Right lobe of liver (tissue), 4 donors: ENCODE results near the gene CIDEB.

Experiments
- CTCF ChIP-seq, 4 donors: fragments of 200-600 bp in 3 of 4; fragments of 450-650 bp in 1 of 4; IDR thresholded peaks; one replicate each; pipeline versions ENCODE4 v1.5.1 to v1.8.0; 2016 to 2022; ENCODE audit warnings: antibody characterized with exemption in 4 of 4, mild to moderate bottlenecking in 2 of 4
- POLR2A ChIP-seq: fragments of 450-650 bp; IDR thresholded peaks from one replicate; pipeline ENCODE4 v1.6.1; 2017; ENCODE audit warnings: antibody characterized with exemption, mild to moderate bottlenecking
- donor health status: DM: no; HTN: no; CAD: no.
- donor health status: DM: no; HTN: no; CAD: no.
- donor health status: DM: no; HTN: yes; CAD: no.

- TF ChIP-seq CTCF (IDR thresholded peaks at IDR 0.05) (no peak), POLR2A (no peak)
These were observed 31.7 kb upstream of the CIDEB start, which contains the start of gene RIPK3 for GRCh38 chr14:24339284-24340151.
